HG03280 (cell line): Measurements from ENCODE around the gene ITPKB.

Experiments
- ATAC-seq: cut with Tn5 transposase; IDR thresholded peaks from one replicate; pipeline ENCODE4 v1.9.1; 2021; ENCODE audit warnings: mild to moderate bottlenecking, moderate library complexity; ENCODE audit not compliant: unreplicated experiment

Gene ITPKB

GRCh38 chr1:226655251-226656163 lies 83.6 kb downstream of the ITPKB start:
- no peak for ATAC-seq

- ATAC-seq: no peak
Measured at GRCh38 chr1:226654668-226655055, 84.4 kb downstream of the ITPKB start.

- no peak for ATAC-seq
Measured at GRCh38 chr1:226654046-226654667, 84.9 kb downstream of the ITPKB start.

GRCh38 chr1:226653311-226653921 lies 85.7 kb downstream of the ITPKB start:
- peak; percentile 68 for ATAC-seq

DNA sequence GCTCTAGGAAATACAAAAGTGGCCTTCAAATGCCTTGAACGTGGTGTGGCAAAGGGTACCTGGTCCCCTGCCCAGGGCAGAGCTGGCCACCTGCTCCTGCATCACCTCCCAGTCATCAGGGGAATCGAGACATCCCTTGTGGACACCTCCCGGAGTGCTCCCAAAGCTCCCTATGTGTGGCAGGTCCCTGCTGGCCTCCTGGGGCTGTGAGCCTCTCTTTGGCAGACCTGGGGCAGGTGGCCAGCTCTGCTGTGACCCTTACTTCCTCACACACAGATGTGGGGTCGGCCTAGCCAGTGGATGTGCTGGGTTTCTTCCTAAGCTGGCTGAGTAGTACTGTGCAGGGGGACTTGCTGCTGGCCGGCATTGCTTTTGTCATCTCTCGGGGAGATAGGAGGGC lies 86.5 kb downstream of the ITPKB start:
- ATAC-seq: no peak

- no peak for ATAC-seq
Measured at GRCh38 chr1:226651732-226652105, 87.4 kb downstream of the ITPKB start.

GRCh38 chr1:226651041-226651731 lies 87.9 kb downstream of the ITPKB start:
- no peak for ATAC-seq

- no peak for ATAC-seq
Measured at GRCh38 chr1:226650236-226650841, 88.7 kb downstream of the ITPKB start.

DNA sequence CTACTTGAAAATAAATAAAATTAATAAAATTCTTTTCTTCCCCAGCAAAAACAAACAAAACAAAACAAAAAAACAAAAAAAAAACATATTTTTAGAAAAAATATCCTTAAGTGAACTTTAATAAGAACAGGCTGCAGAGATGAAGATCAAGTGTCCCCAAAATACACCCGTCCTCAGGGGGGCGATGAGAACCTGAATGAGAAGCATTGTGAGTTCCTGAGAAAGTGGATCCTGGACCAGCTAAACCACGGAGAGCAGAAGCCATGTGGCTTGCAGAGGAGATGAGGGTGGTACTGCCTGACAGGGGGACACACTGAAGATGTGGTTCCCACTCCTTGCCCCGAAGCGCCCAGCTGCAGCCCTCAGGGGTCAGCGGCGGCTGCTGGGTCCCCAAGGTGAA lies 89.3 kb downstream of the ITPKB start:
- no peak for ATAC-seq

DNA sequence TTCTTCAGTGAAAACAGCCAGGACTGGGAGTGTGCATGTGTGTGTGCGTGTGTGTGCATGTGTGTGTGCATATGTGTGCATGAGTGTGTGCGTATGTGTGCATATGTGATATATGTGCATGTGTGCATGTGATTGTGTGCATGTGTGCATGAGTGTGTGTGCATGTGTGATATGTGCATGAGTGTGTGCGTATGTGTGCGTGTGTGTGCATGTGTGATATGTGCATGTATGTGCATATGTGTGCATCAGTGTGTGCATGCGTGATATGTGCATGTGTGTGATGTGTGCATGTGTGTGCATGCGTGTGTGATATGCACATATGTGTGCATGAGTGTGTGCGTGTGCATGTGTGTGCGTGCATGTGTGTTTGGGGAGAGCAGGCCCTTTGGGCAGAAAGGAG lies 89.8 kb downstream of the ITPKB start:
- no peak for ATAC-seq

DNA sequence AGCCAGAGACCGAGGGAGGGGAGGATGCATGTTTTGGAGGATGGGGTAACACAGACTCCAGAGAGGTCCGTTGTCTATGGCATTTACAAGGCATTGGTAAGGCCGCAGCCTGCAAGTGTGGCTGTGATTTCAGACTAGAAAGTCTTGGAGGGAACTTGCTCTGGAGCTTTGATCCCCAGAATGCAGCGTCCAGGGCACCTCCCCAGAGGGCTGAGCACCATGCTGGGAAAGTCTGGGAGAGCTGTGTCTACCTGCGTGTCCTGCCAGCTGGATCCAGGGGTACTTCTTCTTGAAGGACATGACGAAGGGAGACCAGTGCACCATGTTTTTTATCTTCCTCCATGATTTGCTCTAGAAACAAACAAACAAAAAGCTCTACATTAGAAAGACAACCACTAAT lies 90.7 kb downstream of the ITPKB start:
- no peak for ATAC-seq

DNA sequence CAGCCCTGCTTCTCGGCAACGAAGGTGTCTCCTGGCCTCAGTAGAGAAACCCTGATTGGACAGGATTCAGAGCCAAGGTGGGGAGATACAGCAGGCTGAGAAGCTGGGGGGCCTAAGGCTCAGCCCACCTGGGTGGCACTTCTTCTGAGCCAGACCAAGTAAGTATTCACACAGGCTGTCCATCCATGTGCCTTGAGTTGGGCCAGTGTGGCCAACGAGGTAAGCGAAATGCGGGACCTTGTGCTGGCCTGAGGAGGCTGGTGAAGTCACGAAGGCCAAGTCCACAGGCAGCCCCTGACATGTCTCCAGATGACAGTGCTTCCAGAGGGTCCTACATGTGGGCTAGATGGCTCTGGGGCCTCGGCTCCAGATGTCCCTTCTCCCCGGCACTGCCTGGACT lies 91.4 kb downstream of the ITPKB start:
- no peak for ATAC-seq

GRCh38 chr1:226646870-226647449 lies 92.1 kb downstream of the ITPKB start:
- no peak for ATAC-seq

DNA sequence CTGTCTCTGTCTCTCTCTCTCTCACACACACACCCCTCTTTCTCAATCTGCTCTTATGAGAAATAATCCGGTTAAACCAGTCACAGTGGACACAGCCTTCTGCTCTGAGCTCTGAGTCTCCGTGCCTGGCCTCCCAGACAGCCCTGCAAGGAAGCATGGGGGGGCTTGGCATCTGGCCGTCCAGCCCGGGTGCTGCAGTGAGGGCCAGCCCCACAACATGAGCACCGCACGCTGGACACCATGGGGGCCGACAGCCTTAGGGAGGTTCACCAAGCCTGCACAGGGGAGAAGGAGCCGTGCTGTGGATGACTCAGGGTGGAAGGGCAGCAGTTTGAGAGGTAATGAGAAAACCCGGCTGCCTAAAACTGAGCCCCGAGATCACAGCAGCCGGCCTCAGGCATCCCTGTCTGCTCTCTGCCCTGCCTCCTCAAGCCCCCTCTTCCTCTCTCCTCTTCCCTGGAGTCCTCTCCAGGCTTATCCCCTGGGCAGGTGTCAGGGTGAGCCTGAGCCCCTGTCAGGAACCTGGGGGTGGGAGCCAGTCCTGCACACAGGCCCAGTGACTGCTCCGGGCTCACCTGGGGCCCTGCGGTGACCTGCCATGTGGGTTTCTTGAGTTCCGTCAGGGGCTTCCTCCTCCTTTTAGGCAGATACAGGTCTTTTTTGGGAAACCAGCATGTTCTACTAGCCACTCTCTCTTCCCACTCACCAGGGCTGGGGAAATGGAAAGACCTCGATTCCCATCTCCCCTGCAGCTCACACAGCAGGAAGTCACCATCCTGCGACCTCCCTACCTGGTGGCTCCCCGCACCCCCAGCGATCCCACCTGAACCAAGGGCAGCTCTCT lies 92.8 kb downstream of the ITPKB start:
- ATAC-seq: no peak

- ATAC-seq: no peak
Measured at GRCh38 chr1:226645279-226645976, 93.7 kb downstream of the ITPKB start.

- no peak for ATAC-seq
Measured at GRCh38 chr1:226644541-226645176, 94.4 kb downstream of the ITPKB start.

DNA sequence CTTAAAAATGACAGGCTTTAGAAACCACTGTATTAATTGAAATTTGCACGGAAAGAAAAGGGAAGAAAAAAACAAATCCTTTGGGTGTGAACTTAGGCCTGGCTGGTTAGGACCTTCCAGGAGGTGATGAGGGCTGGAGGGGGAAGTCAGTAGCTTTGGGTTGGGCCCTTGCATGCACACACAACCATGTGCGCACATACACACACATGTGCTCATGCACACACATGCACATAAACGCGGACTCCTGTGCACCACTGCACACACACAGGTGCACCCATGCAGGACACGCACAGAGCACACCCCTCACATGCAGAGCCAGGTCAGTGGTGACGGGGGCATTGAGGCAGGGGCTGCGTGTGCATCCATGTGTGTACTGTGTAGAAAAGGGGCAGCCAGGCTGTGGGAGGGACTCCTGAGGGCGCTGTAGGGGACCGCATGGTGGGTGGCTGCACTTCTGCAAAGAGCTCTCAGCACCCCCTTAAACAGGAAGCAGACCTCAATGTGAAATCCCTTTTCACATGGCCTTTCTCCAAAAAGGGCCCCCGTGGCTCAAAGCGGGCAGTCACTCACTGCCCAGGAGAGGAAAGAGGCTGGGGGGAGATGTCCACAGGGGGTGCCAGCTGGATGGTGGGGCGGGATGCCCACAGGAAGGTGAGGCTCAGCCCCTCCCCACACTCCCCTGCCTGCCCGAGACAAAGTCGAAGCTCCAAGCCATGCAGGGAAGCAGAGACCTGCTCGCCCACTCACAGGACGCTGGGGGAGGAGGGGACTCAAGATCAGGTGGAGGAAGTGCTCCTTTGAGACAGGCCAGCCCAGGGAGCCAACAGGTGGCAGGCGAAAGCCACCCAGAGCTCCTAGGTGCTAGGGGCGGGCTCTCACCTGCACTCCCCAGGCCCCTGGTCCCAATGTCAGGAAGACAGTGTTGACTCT lies 95.2 kb downstream of the ITPKB start:
- no peak for ATAC-seq

DNA sequence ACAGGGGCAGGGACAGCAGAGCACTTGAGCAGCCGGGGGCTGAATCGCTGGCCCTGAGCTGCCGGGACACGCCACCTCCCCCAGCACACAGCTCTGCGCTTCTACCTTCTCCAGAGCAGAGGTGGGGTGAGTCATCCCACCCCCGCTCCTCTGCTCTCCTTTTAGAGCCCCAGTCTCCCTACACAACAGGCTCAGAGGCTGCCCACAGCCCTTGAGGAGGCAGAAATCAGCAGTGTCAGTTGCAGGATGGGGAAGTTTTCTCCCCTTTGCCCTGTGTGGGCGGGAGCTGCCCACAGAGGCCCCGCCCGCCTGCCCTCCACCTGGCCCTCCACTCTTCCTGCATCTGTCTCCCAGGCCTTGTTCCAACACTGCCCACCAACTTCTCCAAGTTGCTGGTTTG lies 95.9 kb downstream of the ITPKB start:
- peak; percentile 59 for ATAC-seq
